ENCODE data around the gene CCDC40. TPM values are rescaled to one million over a fixed set of nuclear protein-coding genes. Genes with fewer than 3 reads are reported as not detected.

CCDC40 gene
- total RNA-seq, 1 donor from 2014 or later: 29.6 TPM

GRCh38 chr17:80147035-80147822 is 110.8 kb downstream of the CCDC40 start, which contains the start of gene EIF4A3:
TSS of gene EIF4A3 (minus strand) at chr17:80147128. CDS start at chr17:80146961, 167 bp downstream.
- no peak for TF ChIP-seq CTCF (conservative IDR thresholded peaks at IDR 0.05)
- peak; percentile 96 for DNase-seq (ENCODE audit: extremely low spot score, unreplicated experiment)
- peak within 1 kb of the TSS; percentile 99 for H3K4me3 Mint-ChIP-seq
- peak within 1 kb of the TSS; percentile 100 for H3K27ac Mint-ChIP-seq
- no peaks in the 10 kb centered on the region for H3K9me3 Mint-ChIP-seq
- H3K4me1 Mint-ChIP-seq (ENCODE audit: unreplicated experiment): peaks cover 28% of the 10 kb centered on the region
- no peaks in the 10 kb centered on the region for H3K27me3 Mint-ChIP-seq
- H3K36me3 Mint-ChIP-seq: peaks cover 9% of the 10 kb centered on the region

Small RNA genes lying within 50 kb of the gene (microRNA-seq; reads per million reads assigned to microRNA genes)
- gene MIR1268B: not detected

Other genes starting within 250 kb of the CCDC40 start
- gene CBX8, start 239.6 kb upstream of the CCDC40 start, total RNA-seq (ENCODE audit: low replicate concordance): 13.3 and 16.0 TPM in 2 replicates
- 39.6 and 76.2 TPM in 2 replicates for gene CBX4, start 197.2 kb upstream of the CCDC40 start, total RNA-seq (ENCODE audit: low replicate concordance)
- 35.5 and 71.9 TPM in 2 replicates for gene TBC1D16, start 770 bp upstream of the CCDC40 start, total RNA-seq (ENCODE audit: low replicate concordance)
- 37.7 and 40.7 TPM in 2 replicates for gene GAA, start 64.9 kb downstream of the CCDC40 start, total RNA-seq (ENCODE audit: low replicate concordance)
- 104 and 112 TPM in 2 replicates for gene EIF4A3, start 110.5 kb downstream of the CCDC40 start, total RNA-seq (ENCODE audit: low replicate concordance)
- gene CARD14, start 133.4 kb downstream of the CCDC40 start, total RNA-seq (ENCODE audit: low replicate concordance): 1.9 and 6.7 TPM in 2 replicates
- gene SGSH, start 183.7 kb downstream of the CCDC40 start, total RNA-seq (ENCODE audit: low replicate concordance): 40.5 and 45.4 TPM in 2 replicates
- 23.6 and 26.4 TPM in 2 replicates for gene SLC26A11, start 183.8 kb downstream of the CCDC40 start, total RNA-seq (ENCODE audit: low replicate concordance)
- gene RNF213, start 224.2 kb downstream of the CCDC40 start, total RNA-seq (ENCODE audit: low replicate concordance): 47.3 and 57.0 TPM in 2 replicates

Data from type B pancreatic cell (in vitro differentiated cells).